Esophagus muscularis mucosa (tissue), 4 donors: ENCODE results near the gene RNF144A. TPM values are rescaled to one million over a fixed set of nuclear protein-coding genes. Genes with fewer than 3 reads are reported as not detected.
"Not testable (repeated sequence)": the region's sequence is repeated elsewhere in the genome, so short reads cannot be mapped to it uniquely, and the experiment has no call there.

ENCODE experiments used
- DNase-seq: peaks from one replicate; pipeline ENCODE4 v3.0.0-alpha.2; 2017; ENCODE audit errors: extremely low spot score
- H3K27ac ChIP-seq, 4 donors: fragments of 200-600 bp; sonication (generic); replicated peaks in 1 of 4; 1 replicate in 3 of 4; 2 replicates in 1 of 4; pipeline ENCODE4 v1.5.1; 2016 to 2019; ENCODE audit warnings: mild to moderate bottlenecking in 1 of 4
- H3K27me3 ChIP-seq, 4 donors: fragments of 200-600 bp; sonication (generic); one replicate each; pipeline versions ENCODE4 v1.5.1 to v1.6.0; 2016 to 2019
- H3K36me3 ChIP-seq, 4 donors: fragments of 200-600 bp; sonication (generic); one replicate each; pipeline ENCODE4 v1.5.1; 2016 to 2019
- H3K4me1 ChIP-seq, 4 donors: fragments of 200-600 bp; sonication (generic); one replicate each; pipeline ENCODE4 v1.5.1; 2016 to 2019
- H3K4me3 ChIP-seq, 4 donors: fragments of 200-600 bp; sonication (generic); 1 replicate in 2 of 4; 2 replicates in 2 of 4; pipeline ENCODE4 v1.5.1; 2016 to 2019; ENCODE audit warnings: mild to moderate bottlenecking in 4 of 4, moderate library complexity in 1 of 4
- H3K9me3 ChIP-seq, 4 donors: fragments of 200-600 bp; sonication (generic); 1 replicate in 3 of 4; 2 replicates in 1 of 4; pipeline ENCODE4 v1.5.1; 2016 to 2019
- CTCF ChIP-seq, 3 experiments: fragments of 200-600 bp in 2 of 3; fragments of 450-650 bp in 1 of 3; sonication (generic) in 2 of 3; IDR thresholded peaks; one replicate each; pipeline ENCODE4 v1.5.1; 2017 to 2019; ENCODE audit warnings: antibody characterized with exemption in 3 of 3, mild to moderate bottlenecking in 2 of 3, moderate library complexity in 1 of 3
- EP300 ChIP-seq: sonication (generic); formaldehyde crosslinking; IDR thresholded peaks from one replicate; pipeline ENCODE4 v1.6.1; 2017; ENCODE audit warnings: antibody characterized with exemption
- POLR2A ChIP-seq: fragments of 450-650 bp; IDR thresholded peaks from one replicate; pipeline ENCODE4 v1.6.1; 2017; ENCODE audit warnings: antibody characterized with exemption, moderate library complexity, mild to moderate bottlenecking, low read depth
- POLR2AphosphoS5 ChIP-seq, 2 donors: sonication (generic); formaldehyde crosslinking; IDR thresholded peaks; one replicate each; pipeline ENCODE4 v1.6.1; 2017; ENCODE audit warnings: antibody characterized with exemption in 2 of 2
- WGBS: methylation state at CpG from one replicate; pipeline ENCODE4 v1.1.5; 2018; 5-methylcytosine and 5-hydroxymethylcytosine counted together
- intact Hi-C: fragments of 100-400 bp; cut with DNase I; formaldehyde crosslinking; loops from one replicate; pipeline ENCODE4 v1.15.1; 2023
- total RNA-seq, 4 donors: library from RNA; depleted of rRNA; stranded (reverse); fragments of >200 nt; gene quantifications; one replicate each; pipeline versions ENCODE4 v1.1.0 to v1.2.1, GENCODE V29; 2016

RNF144A gene
- total RNA-seq, 4 donors from 2014 or later: 5.4 to 10.8 (median 8.8) TPM

- Histone ChIP-seq H3K4me1 (peaks cover under 1 to 10% (median 5%) of the 10 kb centered on the region in 4 donors), H3K27ac (no peak overlapping the region), H3K9me3 (no peaks in the 10 kb centered on the region), H3K36me3 (peaks cover 0 to 4% (median 0%) of the 10 kb centered on the region in 4 donors), H3K4me3 (no peak overlapping the region), H3K27me3 (no peaks in the 10 kb centered on the region)
- intact Hi-C loops: no loop called here
- TF ChIP-seq POLR2A (no peak), CTCF (IDR thresholded peaks at IDR 0.05) (no peak), POLR2AphosphoS5 (IDR thresholded peaks at IDR 0.05) (no peak), EP300 (no peak)
- WGBS: 81% methylated on average over 7 of the region's 7 CpGs
- no peak for DNase-seq
These were observed 82.1 kb downstream of the RNF144A start for GRCh38 chr2:6999211-6999877.

GRCh38 chr2:7001395-7001794 lies 84.2 kb downstream of the RNF144A start:
- H3K9me3 ChIP-seq, H3K27me3 ChIP-seq, H3K36me3 ChIP-seq, H3K4me1 ChIP-seq, DNase-seq, H3K27ac ChIP-seq, H3K4me3 ChIP-seq, intact Hi-C loops: not testable (repeated sequence)
- WGBS: 90% methylated on average over 6 of the region's 6 CpGs

- WGBS: 98% methylated on average over 3 of the region's 3 CpGs
- Histone ChIP-seq H3K4me3 (no peak overlapping the region), H3K27ac (no peak overlapping the region), H3K4me1 (peaks cover 22 to 25% (median 23%) of the 10 kb centered on the region in 4 donors), H3K27me3 (no peaks in the 10 kb centered on the region), H3K9me3 (no peaks in the 10 kb centered on the region), H3K36me3 (no peaks in the 10 kb centered on the region)
- DNase-seq: no peak
- intact Hi-C loops: no loop called here
- no peak for TF ChIP-seq CTCF (IDR thresholded peaks at IDR 0.05)
- no peak for TF ChIP-seq EP300
- TF ChIP-seq POLR2A: no peak
- TF ChIP-seq POLR2AphosphoS5 (IDR thresholded peaks at IDR 0.05): no peak
These were observed 86.7 kb downstream of the RNF144A start for GRCh38 chr2:7003895-7004294.

GRCh38 chr2:7004636-7005035 lies 87.4 kb downstream of the RNF144A start:
- Histone ChIP-seq H3K4me1 (peaks cover 29 to 33% (median 30%) of the 10 kb centered on the region in 4 donors), H3K4me3 (no peak overlapping the region), H3K9me3 (no peaks in the 10 kb centered on the region), H3K36me3 (no peaks in the 10 kb centered on the region), H3K27me3 (no peaks in the 10 kb centered on the region), H3K27ac (no peak overlapping the region)
- intact Hi-C loops: loop anchor here (5.0 kb wide), 1 partner anchor 87 kb away; the partner anchor contains the start of gene RNF144A
- 60% methylated on average over 4 of the region's 4 CpGs for whole genome bisulfite sequencing
- DNase-seq: no peak
- TF ChIP-seq POLR2AphosphoS5 (IDR thresholded peaks at IDR 0.05): no peak
- no peak for TF ChIP-seq EP300
- no peak for TF ChIP-seq POLR2A
- TF ChIP-seq CTCF (IDR thresholded peaks at IDR 0.05): no peak

GRCh38 chr2:7007488-7007845 lies 90.3 kb downstream of the RNF144A start:
- H3K27ac ChIP-seq: peak overlapping the region in 3 of 4 donors; percentile 66 to 77 (median 70)
- intact Hi-C loops: loop anchor here (5.0 kb wide), 1 partner anchor 90 kb away; the partner anchor contains the start of gene RNF144A
- DNase-seq: no peak
- peaks cover 42 to 59% (median 52%) of the 10 kb centered on the region in 4 donors for H3K4me1 ChIP-seq
- no peaks in the 10 kb centered on the region for H3K27me3 ChIP-seq
- no peaks in the 10 kb centered on the region for H3K36me3 ChIP-seq
- TF ChIP-seq POLR2A: no peak
- TF ChIP-seq POLR2AphosphoS5 (IDR thresholded peaks at IDR 0.05): no peak
- TF ChIP-seq EP300: no peak
- H3K9me3 ChIP-seq: no peaks in the 10 kb centered on the region
- H3K4me3 ChIP-seq: peak overlapping the region in 1 of 4 donors; percentile 19
- 81% methylated on average over 9 of the region's 9 CpGs for WGBS
